Body of pancreas (tissue), 4 donors: ENCODE results near the gene TRIM22. TPM values are rescaled to one million over a fixed set of nuclear protein-coding genes. Genes with fewer than 3 reads are reported as not detected.

Experiments used
- ATAC-seq: fragments of 150-250 bp; one replicate; pipeline ENCODE4 v1.9.1; 2016
- DNase-seq, 4 donors: peaks; one replicate each; pipeline ENCODE4 v3.0.0-alpha.2; 2019
- H3K27ac ChIP-seq, 4 donors: fragments of 200-600 bp; sonication (generic); 1 replicate in 3 of 4; 2 replicates in 1 of 4; pipeline versions ENCODE4 v1.5.1 to v1.6.1; 2016 to 2019; ENCODE audit warnings: mild to moderate bottlenecking in 1 of 4, mixed read lengths in 1 of 4, moderate library complexity in 1 of 4
- H3K27me3 ChIP-seq, 2 donors: fragments of 200-600 bp; sonication (generic); one replicate each; pipeline ENCODE4 v1.6.0; 2016; ENCODE audit warnings: mild to moderate bottlenecking in 1 of 2
- H3K36me3 ChIP-seq, 2 donors: fragments of 200-600 bp; sonication (generic); replicated peaks in 1 of 2; 2 replicates each; pipeline ENCODE4 v1.5.1; 2016; ENCODE audit warnings: low read depth in 2 of 2; ENCODE audit not compliant: insufficient read depth in 1 of 2
- H3K4me1 ChIP-seq: fragments of 200-600 bp; sonication (generic); one replicate; pipeline ENCODE4 v1.6.0; 2016
- H3K4me3 ChIP-seq, 2 donors: fragments of 200-600 bp; sonication (generic); 1 replicate in 1 of 2; 2 replicates in 1 of 2; pipeline ENCODE4 v1.5.1; 2016 to 2019
- H3K9me3 ChIP-seq, 3 donors: fragments of 200-600 bp; sonication (generic); 1 replicate in 2 of 3; 2 replicates in 1 of 3; pipeline ENCODE4 v1.5.1; 2016
- POLR2A ChIP-seq, 3 donors: fragments of 450-650 bp; IDR thresholded peaks; one replicate each; pipeline ENCODE4 v1.6.1; 2016; ENCODE audit warnings: antibody characterized with exemption in 3 of 3, mild to moderate bottlenecking in 2 of 3
- WGBS, 2 donors: methylation state at CpG; one replicate each; pipeline ENCODE4 v1.1.5; 2017; 5-methylcytosine and 5-hydroxymethylcytosine counted together
- intact Hi-C: fragments of 100-400 bp; cut with DNase I; formaldehyde crosslinking; loops from one replicate; pipeline ENCODE4 v1.15.1; 2023
- total RNA-seq, 2 donors: library from RNA; depleted of rRNA; stranded (reverse); fragments of >200 nt; gene quantifications; one replicate each; pipeline ENCODE4 v1.1.0, GENCODE V29; 2016
- TF ChIP-seq, protein P1 (sequence below), 7 experiments: fragments of 450-650 bp in 4 of 7; fragments of 200-600 bp in 3 of 7; sonication (generic) in 3 of 7; IDR thresholded peaks; one replicate each; pipeline ENCODE4 v1.5.1; 2016 to 2019; ENCODE audit warnings: antibody characterized with exemption in 7 of 7

TRIM22 gene
- total RNA-seq, 2 donors from 2014 or later = 18.9 to 20.4 TPM

DNA sequence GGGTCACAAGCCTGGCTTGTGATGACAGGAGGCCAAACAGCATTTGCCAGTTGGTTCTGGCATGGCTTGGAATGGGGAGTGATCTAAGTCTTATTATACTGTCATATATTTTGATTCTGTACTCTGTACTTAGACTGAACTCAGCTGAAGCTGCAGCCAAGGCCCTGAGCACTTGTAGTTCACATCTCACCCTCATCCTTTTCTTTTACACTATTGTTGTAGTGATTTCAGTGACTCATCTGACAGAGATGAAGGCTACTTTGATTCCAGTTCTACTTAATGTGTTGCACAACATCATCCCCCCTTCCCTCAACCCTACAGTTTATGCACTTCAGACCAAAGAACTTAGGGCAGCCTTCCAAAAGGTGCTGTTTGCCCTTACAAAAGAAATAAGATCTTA lies 47.5 kb downstream of the TRIM22 start:
- H3K9me3 ChIP-seq = peaks cover 0 to 9% (median 0%) of the 10 kb centered on the region in 3 donors
- DNase-seq (no peak), ATAC-seq (no peak)
- H3K4me3 ChIP-seq = no peak overlapping the region
- H3K27ac ChIP-seq = no peak overlapping the region
- no peaks in the 10 kb centered on the region for H3K36me3 ChIP-seq
- intact Hi-C loops = no loop called here
- no peak for TF ChIP-seq POLR2A (IDR thresholded peaks at IDR 0.05)
- TF ChIP-seq, protein P1, sequence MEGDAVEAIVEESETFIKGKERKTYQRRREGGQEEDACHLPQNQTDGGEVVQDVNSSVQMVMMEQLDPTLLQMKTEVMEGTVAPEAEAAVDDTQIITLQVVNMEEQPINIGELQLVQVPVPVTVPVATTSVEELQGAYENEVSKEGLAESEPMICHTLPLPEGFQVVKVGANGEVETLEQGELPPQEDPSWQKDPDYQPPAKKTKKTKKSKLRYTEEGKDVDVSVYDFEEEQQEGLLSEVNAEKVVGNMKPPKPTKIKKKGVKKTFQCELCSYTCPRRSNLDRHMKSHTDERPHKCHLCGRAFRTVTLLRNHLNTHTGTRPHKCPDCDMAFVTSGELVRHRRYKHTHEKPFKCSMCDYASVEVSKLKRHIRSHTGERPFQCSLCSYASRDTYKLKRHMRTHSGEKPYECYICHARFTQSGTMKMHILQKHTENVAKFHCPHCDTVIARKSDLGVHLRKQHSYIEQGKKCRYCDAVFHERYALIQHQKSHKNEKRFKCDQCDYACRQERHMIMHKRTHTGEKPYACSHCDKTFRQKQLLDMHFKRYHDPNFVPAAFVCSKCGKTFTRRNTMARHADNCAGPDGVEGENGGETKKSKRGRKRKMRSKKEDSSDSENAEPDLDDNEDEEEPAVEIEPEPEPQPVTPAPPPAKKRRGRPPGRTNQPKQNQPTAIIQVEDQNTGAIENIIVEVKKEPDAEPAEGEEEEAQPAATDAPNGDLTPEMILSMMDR (IDR thresholded peaks at IDR 0.05) = no peak
- H3K4me1 ChIP-seq = no peaks in the 10 kb centered on the region
- no peaks in the 10 kb centered on the region for H3K27me3 ChIP-seq

DNA sequence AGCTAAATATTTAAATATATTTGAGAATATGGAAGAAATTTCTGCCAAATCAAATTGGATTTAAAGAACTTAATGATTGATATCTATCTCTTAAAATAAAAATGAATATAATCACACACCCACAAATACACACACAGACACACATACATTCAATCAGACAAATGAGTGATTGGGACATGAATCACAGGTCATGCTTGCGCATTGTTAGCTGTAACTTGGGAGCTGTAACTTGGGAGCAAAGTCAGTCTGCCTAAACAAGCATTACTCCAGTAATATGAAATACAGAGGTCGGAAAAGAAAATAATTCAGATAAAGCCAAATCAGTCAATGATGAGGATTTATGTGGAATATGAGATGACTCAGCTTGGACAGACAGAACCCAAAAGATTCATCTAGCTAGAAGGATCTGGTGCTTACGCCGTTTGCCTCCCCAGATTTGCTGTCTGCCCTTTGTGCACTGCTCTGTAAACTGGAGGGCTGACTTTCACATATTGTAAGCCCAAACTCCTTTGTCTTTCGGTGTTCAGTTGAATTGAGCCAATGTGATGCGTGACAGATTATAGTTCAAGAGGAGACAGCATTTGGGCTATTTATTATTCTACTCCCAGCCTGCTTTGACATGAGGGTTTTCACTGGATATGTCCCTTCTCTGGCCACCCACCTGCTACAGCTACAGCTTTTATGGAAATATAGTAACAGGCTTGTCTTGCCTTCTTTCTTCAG lies 48.2 kb downstream of the TRIM22 start:
- Histone ChIP-seq H3K4me1 (no peaks in the 10 kb centered on the region), H3K36me3 (no peaks in the 10 kb centered on the region), H3K27me3 (no peaks in the 10 kb centered on the region), H3K4me3 (no peak overlapping the region), H3K27ac (no peak overlapping the region), H3K9me3 (peaks cover 0 to 9% (median 0%) of the 10 kb centered on the region in 3 donors)
- TF ChIP-seq, protein P1 (IDR thresholded peaks at IDR 0.05) = no peak
- no peak for TF ChIP-seq POLR2A (IDR thresholded peaks at IDR 0.05)
- intact Hi-C loops = no loop called here
- WGBS, 2 donors = 59 to 65% methylated on average over 6 of the region's 6 CpGs
- ATAC-seq (no peak), DNase-seq (no peak)

DNA sequence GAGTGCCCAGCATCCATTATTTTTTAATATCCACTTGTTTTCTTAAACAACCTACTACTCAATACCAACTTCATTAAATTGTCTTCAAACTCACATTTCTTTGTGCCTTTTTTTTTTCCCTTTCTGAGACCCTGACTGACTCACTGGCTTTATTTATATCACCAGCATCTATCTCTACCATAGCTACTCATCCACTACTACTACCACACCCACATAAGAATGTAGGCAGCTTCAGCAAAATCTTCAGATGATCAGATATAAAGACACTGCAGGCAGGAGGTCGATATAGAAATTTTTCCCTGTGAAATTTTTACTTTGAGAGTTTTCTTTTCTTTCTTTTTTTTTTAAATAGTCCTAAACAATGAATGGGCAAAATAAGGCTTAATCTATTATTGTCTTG lies 48.8 kb downstream of the TRIM22 start:
- WGBS, 2 donors = 43 to 49% methylated on average over 1 of the region's 1 CpG
- ATAC-seq (no peak), DNase-seq (no peak)
- no peaks in the 10 kb centered on the region for H3K36me3 ChIP-seq
- no peaks in the 10 kb centered on the region for H3K4me1 ChIP-seq
- TF ChIP-seq POLR2A (IDR thresholded peaks at IDR 0.05) = no peak
- TF ChIP-seq, protein P1 (IDR thresholded peaks at IDR 0.05) = no peak
- H3K27me3 ChIP-seq = no peaks in the 10 kb centered on the region
- H3K4me3 ChIP-seq = no peak overlapping the region
- peaks cover 0 to 9% (median 0%) of the 10 kb centered on the region in 3 donors for H3K9me3 ChIP-seq
- intact Hi-C loops = no loop called here
- no peak overlapping the region for H3K27ac ChIP-seq

DNA sequence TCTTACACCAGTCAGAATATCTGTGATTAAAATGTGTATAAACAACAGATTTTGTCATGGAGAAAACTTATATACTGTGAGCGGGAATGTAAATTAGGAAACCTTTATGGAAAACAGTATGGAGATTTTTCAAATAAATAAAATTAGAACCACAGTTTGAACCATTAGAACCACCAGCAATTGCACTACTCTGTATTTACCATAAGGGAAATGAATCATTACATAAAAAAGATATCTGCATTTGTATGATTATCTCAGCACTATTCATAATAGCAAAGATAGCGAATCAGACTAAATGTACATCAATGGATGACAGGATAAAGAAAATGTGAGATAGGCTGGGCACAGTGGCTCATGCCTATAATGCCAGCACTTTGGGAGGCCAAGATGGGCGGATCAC lies 57.0 kb downstream of the TRIM22 start:
- DNase-seq (no peak), ATAC-seq (no peak)
- TF ChIP-seq, protein P1 (IDR thresholded peaks at IDR 0.05) = no peak
- TF ChIP-seq POLR2A (IDR thresholded peaks at IDR 0.05) = no peak
- Histone ChIP-seq H3K36me3 (no peaks in the 10 kb centered on the region), H3K9me3 (peaks cover 0 to 5% (median 0%) of the 10 kb centered on the region in 3 donors), H3K4me1 (no peaks in the 10 kb centered on the region), H3K27ac (no peak overlapping the region), H3K27me3 (no peaks in the 10 kb centered on the region), H3K4me3 (no peak overlapping the region)
- intact Hi-C loops = no loop called here
- WGBS, 2 donors = 73 to 75% methylated on average over 3 of the region's 3 CpGs

DNA sequence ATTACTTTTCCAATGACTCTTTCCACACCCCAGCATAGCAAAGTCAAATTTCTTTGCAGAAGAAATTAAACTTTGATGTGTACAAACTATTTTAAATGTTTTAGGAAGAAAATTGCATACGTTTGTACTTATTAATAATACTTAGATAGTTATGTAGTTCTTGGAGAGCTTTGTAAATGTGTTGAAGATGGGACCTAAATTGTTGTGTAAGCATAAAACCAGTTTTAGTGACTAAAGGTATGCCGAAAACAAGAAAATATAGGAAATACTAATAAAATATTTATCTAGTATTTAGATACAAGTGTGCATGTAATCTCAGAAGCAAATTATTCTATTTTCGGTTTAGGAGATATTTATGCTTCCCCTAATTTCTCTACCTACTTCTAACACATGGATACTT lies 60.2 kb downstream of the TRIM22 start:
- DNase-seq (no peak), ATAC-seq (no peak)
- no peak overlapping the region for H3K27ac ChIP-seq
- H3K27me3 ChIP-seq = no peaks in the 10 kb centered on the region
- H3K36me3 ChIP-seq = no peaks in the 10 kb centered on the region
- TF ChIP-seq POLR2A (IDR thresholded peaks at IDR 0.05) = no peak
- TF ChIP-seq, protein P1 (IDR thresholded peaks at IDR 0.05) = no peak
- intact Hi-C loops = no loop called here
- no peaks in the 10 kb centered on the region for H3K9me3 ChIP-seq
- no peaks in the 10 kb centered on the region for H3K4me1 ChIP-seq
- H3K4me3 ChIP-seq = no peak overlapping the region
- 58 to 66% methylated on average over 3 of the region's 3 CpGs for WGBS, 2 donors
